Activated CD8-positive, alpha-beta T cell treated with anti-CD3 and anti-CD28 coated beads, Interleukin-2, amount 10 ng/mL, durations not matched to agents 7 days and 5 days (primary cell): Measurements from ENCODE around the gene NCKAP5. TPM values are rescaled to one million over a fixed set of nuclear protein-coding genes. Genes with fewer than 3 reads are reported as not detected.

Experiments used
- ATAC-seq: fragments of 150-1000 bp; cut with Tn5 transposase; one replicate; pipeline ENCODE4 v1.10.0; 2021; ENCODE audit warnings: moderate library complexity
- CTCF ChIA-PET: fragments of 350-600 bp; sonication (Branson Sonifier 250); formaldehyde crosslinking; loops from one replicate; lab custom pipeline; 2021; ENCODE audit warnings: antibody characterized with exemption; lab: Charles Lee
- POLR2A ChIA-PET: fragments of 350-600 bp; sonication (Branson Sonifier 250); formaldehyde crosslinking; loops from one replicate; lab custom pipeline; 2021; ENCODE audit warnings: antibody characterized with exemption; lab: Charles Lee
- DNase-seq: peaks from one replicate; pipeline ENCODE4 v3.0.0-alpha.2; 2020
- H3K27ac Mint-ChIP-seq: one replicate; pipeline ENCODE4 v1.8.0; 2021; ENCODE audit warnings: mild to moderate bottlenecking, mixed read lengths
- H3K27me3 Mint-ChIP-seq: one replicate; pipeline ENCODE4 v1.8.0; 2021; ENCODE audit warnings: low read depth, mixed read lengths
- H3K36me3 Mint-ChIP-seq: one replicate; pipeline ENCODE4 v1.8.0; 2021; ENCODE audit warnings: low read depth, mixed read lengths
- H3K4me1 Mint-ChIP-seq: one replicate; pipeline ENCODE4 v1.8.0; 2021; ENCODE audit warnings: low read depth, mixed read lengths
- H3K4me3 Mint-ChIP-seq: one replicate; pipeline ENCODE4 v1.8.0; 2021; ENCODE audit warnings: mild to moderate bottlenecking, mixed read lengths
- H3K9me3 Mint-ChIP-seq: one replicate; pipeline ENCODE4 v1.8.0; 2022; ENCODE audit warnings: mixed read lengths; ENCODE audit not compliant: insufficient read depth
- total RNA-seq, 2 experiments: library from RNA; stranded (reverse); gene quantifications; one replicate each; pipeline ENCODE4 v1.2.3, GENCODE V29; 2021

The NCKAP5 gene
- total RNA-seq, 2 experiments from 2014 or later: not detected

GRCh38 chr2:133080822-133081221, 487.4 kb downstream of the NCKAP5 start:
- no peaks in the 10 kb centered on the region for H3K9me3 Mint-ChIP-seq

DNA sequence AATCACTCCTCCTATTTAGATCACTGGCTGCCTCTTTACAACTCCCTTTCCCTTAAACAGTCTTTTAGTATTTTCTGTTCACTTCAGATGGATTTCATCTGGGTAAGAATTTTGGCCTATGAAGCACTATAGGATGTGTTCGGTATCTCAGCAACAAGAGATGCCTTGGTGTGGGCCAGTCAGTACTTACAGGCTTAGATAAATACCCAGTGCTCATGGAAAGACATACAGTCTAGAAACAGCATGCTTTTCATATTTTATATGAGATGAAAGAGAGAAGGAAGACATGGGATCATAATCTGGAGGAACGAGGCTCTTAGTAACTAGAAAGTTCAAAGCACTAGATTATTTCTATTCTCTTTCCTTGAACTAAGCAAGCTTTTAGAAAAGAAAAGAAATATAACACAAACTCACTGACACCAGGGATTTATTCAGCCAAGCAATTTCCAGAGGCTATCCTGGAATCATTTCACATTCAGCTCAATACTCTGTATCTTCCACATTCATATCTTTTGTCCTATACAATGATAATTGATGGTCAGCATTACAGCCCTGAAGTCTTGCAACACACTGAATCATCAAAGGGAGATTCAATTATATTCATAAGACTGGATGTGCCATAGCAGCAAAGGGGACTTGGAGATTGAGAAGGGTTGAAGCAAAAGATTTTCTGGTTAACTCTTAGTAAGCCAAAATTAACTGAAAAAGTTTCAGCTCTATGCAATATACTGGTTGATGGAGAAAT, 489.4 kb downstream of the NCKAP5 start:
- no peak for ATAC-seq
- H3K4me1 Mint-ChIP-seq: no peaks in the 10 kb centered on the region
- ChIA-PET CTCF (no interaction called here), POLR2A (no interaction called here)
- H3K27me3 Mint-ChIP-seq: no peaks in the 10 kb centered on the region
- no peak for DNase-seq
- H3K27ac Mint-ChIP-seq: no peak overlapping the region
- no peaks in the 10 kb centered on the region for H3K36me3 Mint-ChIP-seq
- H3K4me3 Mint-ChIP-seq: no peak overlapping the region
- no peaks in the 10 kb centered on the region for H3K9me3 Mint-ChIP-seq

More at GRCh38 chr2:133080822-133081221, 487.4 kb downstream of the NCKAP5 start:
- Mint-ChIP-seq H3K36me3 (no peaks in the 10 kb centered on the region), H3K4me1 (no peaks in the 10 kb centered on the region), H3K27ac (no peak overlapping the region), H3K4me3 (no peak overlapping the region), H3K27me3 (no peaks in the 10 kb centered on the region)
- POLR2A ChIA-PET: no interaction called here
- ATAC-seq (no peak), DNase-seq (no peak)
- CTCF ChIA-PET: no interaction called here

GRCh38 chr2:133077269-133077822, 490.9 kb downstream of the NCKAP5 start:
- Mint-ChIP-seq H3K4me1 (no peaks in the 10 kb centered on the region), H3K27me3 (no peaks in the 10 kb centered on the region), H3K9me3 (no peaks in the 10 kb centered on the region), H3K4me3 (no peak overlapping the region), H3K36me3 (no peaks in the 10 kb centered on the region), H3K27ac (no peak overlapping the region)
- ChIA-PET CTCF (no interaction called here), POLR2A (no interaction called here)
- DNase-seq (no peak), ATAC-seq (no peak)

DNA sequence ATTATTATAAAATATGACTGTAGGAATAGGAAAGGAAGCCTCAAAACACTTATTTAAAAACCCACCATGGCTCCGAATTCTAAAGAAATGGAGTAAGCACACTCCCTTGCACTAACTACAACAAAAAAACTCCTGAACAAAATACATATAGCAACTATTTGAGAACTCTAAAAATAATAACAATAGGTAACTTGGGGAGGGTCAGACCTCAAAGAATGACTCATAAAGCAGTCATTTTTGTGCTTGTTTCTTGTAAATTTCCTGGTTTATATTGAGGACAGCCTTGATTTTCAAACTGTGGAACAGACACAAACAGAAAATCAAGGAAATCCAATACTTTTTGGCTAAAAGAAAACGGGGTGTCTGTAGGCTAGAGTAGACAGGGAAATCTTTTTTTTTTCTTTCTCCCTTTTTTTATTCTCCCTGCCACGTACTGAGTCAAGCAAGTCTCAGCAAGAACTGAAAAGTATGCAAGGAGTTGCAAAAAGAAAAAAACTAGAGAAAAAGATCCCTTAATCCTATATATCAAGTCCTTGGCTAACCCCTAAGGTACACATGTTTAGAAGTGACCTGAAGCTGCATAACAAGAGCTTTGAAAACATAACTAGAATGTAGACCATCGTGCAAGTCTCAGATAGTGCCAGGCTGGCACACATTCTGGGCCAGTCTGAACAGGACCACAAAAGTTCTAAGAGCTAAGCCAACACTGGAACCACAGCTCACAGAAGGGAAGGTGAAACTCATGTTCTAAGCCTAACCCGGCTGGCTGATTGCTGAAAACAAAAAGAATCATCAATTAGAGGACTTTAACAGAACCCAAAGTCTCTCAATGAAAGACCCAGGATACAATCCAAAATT, 495.2 kb downstream of the NCKAP5 start:
- Mint-ChIP-seq H3K4me1 (no peaks in the 10 kb centered on the region), H3K9me3 (no peaks in the 10 kb centered on the region), H3K36me3 (no peaks in the 10 kb centered on the region), H3K27ac (no peak overlapping the region), H3K27me3 (no peaks in the 10 kb centered on the region), H3K4me3 (no peak overlapping the region)
- CTCF ChIA-PET: no interaction called here
- POLR2A ChIA-PET: no interaction called here
- DNase-seq: no peak
- no peak for ATAC-seq

DNA sequence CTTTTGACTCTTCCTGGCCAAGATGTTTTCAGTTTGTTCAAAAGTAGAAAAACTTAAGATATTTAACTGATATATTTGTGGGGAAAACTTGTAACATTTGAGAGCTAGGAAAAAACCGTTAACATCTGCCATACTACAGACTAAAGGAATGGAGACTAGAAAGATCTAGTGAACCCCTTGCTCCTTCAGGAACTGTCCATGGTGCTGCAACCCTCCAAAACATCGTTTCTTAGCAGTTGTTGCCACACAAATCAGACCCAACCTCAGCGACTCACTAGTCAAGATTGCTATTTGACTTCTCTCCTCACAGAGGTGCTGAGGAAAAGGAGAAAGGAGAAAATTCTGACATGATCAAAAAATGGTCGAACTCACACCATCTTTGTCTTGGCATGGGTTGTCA, 504.5 kb downstream of the NCKAP5 start:
- Mint-ChIP-seq H3K4me1 (no peaks in the 10 kb centered on the region), H3K27ac (no peak overlapping the region), H3K27me3 (no peaks in the 10 kb centered on the region), H3K4me3 (no peak overlapping the region), H3K36me3 (no peaks in the 10 kb centered on the region), H3K9me3 (no peaks in the 10 kb centered on the region)
- DNase-seq (no peak), ATAC-seq (no peak)
- ChIA-PET CTCF (no interaction called here), POLR2A (no interaction called here)

- Mint-ChIP-seq H3K27ac (no peak overlapping the region), H3K27me3 (no peaks in the 10 kb centered on the region), H3K9me3 (no peaks in the 10 kb centered on the region), H3K36me3 (no peaks in the 10 kb centered on the region), H3K4me3 (no peak overlapping the region), H3K4me1 (no peaks in the 10 kb centered on the region)
- DNase-seq (no peak), ATAC-seq (no peak)
- ChIA-PET CTCF (no interaction called here), POLR2A (no interaction called here)
Observed at GRCh38 chr2:133062931-133063665, 505.2 kb downstream of the NCKAP5 start.

GRCh38 chr2:133061874-133062593, 506.2 kb downstream of the NCKAP5 start:
- no peak overlapping the region for H3K27ac Mint-ChIP-seq

DNA sequence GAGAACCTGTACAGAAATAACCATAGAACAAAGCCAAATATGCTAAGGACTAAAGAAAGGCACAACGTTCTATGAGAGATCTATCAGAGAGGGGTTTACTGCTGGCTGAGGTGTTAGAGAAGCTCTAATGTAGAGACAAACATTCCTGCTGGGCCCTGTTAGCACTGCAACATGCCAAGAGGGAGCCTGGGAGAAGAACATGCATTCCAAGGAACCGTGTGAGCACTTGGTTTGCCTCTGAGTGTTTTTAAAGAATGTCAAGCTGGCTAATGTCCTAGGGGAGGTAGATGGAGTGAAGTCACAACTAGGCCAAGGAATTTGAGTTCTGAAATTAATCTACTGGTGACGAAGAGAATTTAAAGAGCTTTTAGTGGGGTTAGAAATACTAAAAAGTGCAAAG, 514.0 kb downstream of the NCKAP5 start:
- H3K4me3 Mint-ChIP-seq: no peak overlapping the region
- H3K27me3 Mint-ChIP-seq: no peaks in the 10 kb centered on the region
- ChIA-PET POLR2A (no interaction called here), CTCF (no interaction called here)
- no peak overlapping the region for H3K27ac Mint-ChIP-seq
- no peak for DNase-seq
- no peak for ATAC-seq
- H3K4me1 Mint-ChIP-seq: no peaks in the 10 kb centered on the region
- H3K36me3 Mint-ChIP-seq: no peaks in the 10 kb centered on the region
- no peaks in the 10 kb centered on the region for H3K9me3 Mint-ChIP-seq

More at GRCh38 chr2:133061874-133062593, 506.2 kb downstream of the NCKAP5 start:
- Mint-ChIP-seq H3K9me3 (no peaks in the 10 kb centered on the region), H3K27me3 (no peaks in the 10 kb centered on the region), H3K4me3 (no peak overlapping the region), H3K4me1 (no peaks in the 10 kb centered on the region), H3K36me3 (no peaks in the 10 kb centered on the region)
- ChIA-PET POLR2A (no interaction called here), CTCF (no interaction called here)
- no peak for ATAC-seq
- no peak for DNase-seq

DNA sequence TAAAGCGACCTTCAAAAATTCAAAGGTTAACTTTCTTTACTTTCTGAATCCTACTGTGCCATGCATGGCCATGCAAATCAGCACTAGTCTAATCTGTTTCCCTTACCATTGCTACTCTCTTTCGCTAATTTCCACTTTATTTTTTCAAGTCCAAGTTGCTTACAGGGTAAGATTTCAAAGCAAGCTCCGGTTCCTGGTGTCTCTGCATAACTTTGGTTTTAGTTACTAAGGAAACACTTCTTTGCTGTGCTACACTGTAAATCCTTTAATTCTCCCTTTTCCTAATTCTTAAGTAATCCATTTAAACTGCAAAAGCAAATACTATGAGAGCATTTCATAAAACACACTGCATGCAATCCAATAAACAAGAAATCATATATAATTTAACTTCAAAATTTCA, 514.7 kb downstream of the NCKAP5 start:
- no peak overlapping the region for H3K4me3 Mint-ChIP-seq
- no peak overlapping the region for H3K27ac Mint-ChIP-seq
- no peak for DNase-seq
- CTCF ChIA-PET: no interaction called here
- ATAC-seq: no peak
- no peaks in the 10 kb centered on the region for H3K36me3 Mint-ChIP-seq
- H3K4me1 Mint-ChIP-seq: no peaks in the 10 kb centered on the region
- POLR2A ChIA-PET: no interaction called here
- H3K27me3 Mint-ChIP-seq: no peaks in the 10 kb centered on the region
- no peaks in the 10 kb centered on the region for H3K9me3 Mint-ChIP-seq

DNA sequence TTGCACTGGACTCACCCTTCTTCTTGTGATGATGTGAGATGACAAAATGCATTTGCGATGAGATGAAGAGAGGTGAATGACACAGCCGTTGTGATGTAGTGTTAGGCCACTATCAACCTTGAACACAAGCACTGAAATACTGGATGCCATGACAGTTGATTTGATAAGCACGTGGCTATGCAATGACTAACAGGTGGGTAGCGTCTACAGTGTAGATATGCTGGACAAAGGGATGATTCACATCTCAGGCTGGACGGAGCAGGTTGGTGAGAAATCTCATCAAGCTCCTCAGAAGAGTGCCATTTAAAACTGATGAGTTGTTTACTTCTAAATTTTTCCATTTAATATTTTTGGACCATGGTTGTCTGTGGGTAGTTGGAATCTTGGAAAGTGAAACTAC, 522.5 kb downstream of the NCKAP5 start:
- Mint-ChIP-seq H3K27me3 (no peaks in the 10 kb centered on the region), H3K9me3 (no peaks in the 10 kb centered on the region), H3K4me3 (no peak overlapping the region), H3K36me3 (no peaks in the 10 kb centered on the region), H3K4me1 (no peaks in the 10 kb centered on the region), H3K27ac (no peak overlapping the region)
- CTCF ChIA-PET: no interaction called here
- POLR2A ChIA-PET: no interaction called here
- DNase-seq (no peak), ATAC-seq (no peak)

DNA sequence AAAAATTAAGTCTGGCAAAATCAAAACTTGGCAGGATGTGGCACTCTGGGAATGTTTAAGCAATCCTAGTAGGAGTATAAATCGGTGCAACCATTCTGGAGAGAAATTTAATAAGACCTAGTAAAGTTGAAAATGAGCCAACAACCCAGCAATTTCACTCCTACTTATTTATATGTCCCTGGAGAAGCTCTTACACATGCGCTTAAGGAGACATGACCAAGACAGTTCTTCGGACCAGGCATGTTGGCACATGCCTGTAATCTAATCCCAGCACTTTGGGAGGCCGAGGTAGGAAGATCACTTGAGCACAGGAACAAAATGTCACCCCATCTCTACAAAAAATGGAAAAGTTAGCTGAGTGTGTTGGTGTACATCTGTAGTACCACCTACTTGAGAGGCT, 523.7 kb downstream of the NCKAP5 start:
- H3K9me3 Mint-ChIP-seq: no peaks in the 10 kb centered on the region
- ATAC-seq: no peak
- no peaks in the 10 kb centered on the region for H3K27me3 Mint-ChIP-seq
- H3K36me3 Mint-ChIP-seq: no peaks in the 10 kb centered on the region
- no peak overlapping the region for H3K4me3 Mint-ChIP-seq
- H3K27ac Mint-ChIP-seq: no peak overlapping the region
- ChIA-PET CTCF (no interaction called here), POLR2A (no interaction called here)
- no peaks in the 10 kb centered on the region for H3K4me1 Mint-ChIP-seq
- no peak for DNase-seq
